Measurements from ENCODE around the gene NRN1.
"Not testable (repeated sequence)": the region's sequence is repeated elsewhere in the genome, so short reads cannot be mapped to it uniquely, and the experiment has no call there.

The NRN1 gene

DNA sequence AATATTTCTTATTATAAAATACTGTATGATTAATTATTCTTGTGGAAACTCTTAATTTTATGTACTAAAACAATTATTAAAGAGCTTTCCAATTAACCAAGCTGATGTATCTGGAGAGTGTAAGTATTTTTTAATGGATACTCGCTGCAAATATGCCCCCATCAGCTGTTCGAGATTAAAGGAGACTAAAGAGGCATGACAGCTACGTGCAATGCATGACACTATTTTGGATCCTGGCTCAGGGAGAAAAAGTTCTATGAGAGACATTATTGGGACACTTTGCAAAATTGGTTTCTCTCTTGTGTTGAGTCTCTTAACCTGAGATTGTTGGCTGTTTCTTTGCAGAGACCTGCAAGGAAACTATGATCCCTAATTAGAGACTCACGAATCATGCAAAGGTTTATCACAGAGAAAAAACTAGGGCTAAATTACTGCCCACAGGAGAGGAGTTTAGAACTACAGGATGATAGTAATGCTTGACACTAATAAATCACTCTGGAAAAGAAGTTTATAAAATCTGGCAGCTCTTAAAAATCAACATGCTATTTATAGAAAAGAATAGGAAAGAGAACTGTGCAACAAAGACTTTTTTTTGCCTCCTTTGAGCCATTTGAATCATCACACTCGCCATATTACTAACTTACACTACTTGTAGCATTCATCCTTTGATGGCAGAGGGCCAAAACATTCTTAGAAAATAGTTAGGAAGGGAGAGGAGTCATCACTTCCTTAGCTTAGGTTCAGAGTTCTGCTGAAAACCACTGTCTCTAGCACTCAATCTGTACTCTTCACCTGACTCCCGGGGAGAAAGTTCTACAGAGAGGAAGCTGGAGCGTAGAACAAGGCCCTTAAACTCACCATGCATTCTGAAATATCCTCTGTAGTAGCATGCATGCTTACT is 25.3 kb downstream of the NRN1 start:
- peak; percentile 81 for DNase-seq

DNA sequence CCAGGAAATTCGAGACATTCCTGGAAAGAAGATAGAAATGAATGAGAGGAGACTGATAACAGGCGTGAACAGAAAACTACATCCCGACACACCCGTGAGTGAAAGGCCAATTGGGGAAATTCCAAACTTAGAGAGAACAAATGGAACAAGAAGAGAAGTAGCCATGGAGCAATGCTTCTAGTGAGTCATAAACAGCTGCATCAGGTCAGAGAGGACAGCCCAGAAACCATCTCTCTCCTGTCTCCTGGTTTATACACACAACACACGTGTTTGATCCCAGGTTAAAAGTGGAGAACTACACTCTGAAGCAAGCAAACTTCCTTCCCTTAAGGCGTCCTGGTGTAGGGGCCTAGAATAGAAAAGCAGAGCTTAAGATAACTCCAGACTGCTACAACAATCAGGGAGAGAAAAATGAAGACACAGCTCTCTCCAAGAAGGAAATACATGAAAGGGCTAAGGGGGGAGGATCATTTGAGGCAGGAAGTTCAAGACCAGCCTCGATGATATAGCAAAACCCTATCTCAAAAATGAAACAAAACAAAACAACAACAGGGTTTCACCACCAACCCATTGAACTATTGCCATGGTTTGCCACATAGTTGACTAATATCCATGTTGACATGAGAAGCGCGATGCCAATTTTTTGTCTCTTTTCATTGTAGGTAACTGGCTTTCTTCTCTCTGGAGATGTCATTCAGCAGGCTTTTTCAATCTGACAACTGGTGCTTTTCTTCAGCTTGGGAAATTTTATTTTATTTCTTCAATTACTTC is 26.9 kb downstream of the NRN1 start:
- peak; percentile 88 for DNase-seq

DNA sequence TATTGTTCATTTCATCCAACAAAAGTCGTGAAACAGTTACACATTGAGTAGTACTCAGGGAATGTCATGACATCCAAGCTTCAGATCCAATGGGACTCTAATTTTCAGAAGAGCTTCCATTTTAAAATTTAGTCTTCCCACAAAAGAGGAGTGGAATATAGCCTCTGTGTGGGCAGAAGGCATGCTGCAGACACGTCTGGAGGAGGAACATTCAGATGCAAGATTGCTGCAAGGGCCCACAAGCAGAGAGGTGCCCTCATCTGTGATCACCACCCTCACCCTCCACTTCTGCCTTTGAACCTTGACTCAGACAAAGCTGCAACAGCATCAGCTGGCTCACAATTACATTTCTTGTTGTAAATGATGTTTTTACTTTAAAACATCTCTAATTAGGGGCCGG is 29.9 kb downstream of the NRN1 start:
- peak; percentile 22 for DNase-seq

DNA sequence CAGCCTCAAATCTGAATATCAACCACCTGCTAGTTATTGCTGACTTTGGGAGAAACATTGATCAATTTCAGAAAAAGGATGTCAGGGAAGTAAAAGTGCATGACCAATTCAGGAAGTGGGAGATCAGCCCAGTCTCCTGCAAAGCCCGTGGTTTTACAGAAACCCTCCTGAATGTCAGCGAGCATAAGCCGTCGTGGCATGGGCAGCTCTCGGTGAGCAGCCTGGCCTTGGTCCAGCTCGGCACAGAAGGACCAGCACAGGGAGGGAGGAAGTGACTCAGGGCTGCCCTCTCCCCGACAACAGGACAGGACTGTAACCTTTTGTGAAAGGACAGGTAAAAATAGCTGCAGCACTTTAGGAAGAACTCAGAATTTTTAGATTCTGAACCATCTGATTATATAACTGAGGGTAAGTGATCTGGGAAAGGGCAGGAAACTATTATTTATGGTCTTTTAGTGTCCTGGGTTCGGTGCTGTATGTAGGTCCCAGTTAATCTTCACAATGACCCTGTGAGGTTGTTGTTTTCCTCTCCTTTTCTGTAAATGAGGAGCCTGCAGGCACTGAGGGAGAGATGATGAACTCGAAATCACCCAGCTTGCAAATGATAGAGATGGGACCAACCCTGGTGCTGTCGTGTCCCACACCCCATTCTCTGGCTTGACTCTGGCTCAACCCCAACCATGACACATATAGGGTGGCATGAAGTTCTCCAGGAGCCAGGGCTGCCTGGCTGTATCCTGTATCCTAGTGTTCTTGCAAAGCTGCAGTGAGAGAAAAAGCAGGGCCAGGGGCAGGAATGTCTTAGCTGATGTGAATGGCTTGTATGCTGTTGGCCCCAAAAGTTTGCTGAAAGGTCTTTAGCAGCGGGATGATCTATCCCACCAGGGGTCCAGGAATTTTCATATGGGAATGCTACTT is 37.6 kb downstream of the NRN1 start:
- DNase-seq: no peak

DNA sequence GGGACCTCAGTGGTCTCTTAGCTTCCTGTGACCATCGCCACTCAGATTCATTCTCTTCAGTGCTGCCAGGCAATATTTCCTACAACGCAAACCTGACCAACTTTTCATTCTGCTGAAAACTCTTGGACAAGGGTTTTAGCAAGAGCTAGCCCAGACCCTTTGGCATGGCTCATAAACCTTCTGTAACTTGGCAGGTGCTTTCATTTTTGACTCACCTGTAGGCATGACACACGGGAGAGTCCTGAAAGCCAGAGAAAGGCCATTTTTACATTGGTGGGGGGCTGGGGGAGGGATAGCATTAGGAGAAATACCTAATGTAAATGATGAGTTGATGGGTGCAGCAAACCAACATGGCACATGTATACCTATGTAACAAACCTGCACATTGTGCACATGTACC is 38.7 kb downstream of the NRN1 start:
- DNase-seq: not testable (repeated sequence)

DNA sequence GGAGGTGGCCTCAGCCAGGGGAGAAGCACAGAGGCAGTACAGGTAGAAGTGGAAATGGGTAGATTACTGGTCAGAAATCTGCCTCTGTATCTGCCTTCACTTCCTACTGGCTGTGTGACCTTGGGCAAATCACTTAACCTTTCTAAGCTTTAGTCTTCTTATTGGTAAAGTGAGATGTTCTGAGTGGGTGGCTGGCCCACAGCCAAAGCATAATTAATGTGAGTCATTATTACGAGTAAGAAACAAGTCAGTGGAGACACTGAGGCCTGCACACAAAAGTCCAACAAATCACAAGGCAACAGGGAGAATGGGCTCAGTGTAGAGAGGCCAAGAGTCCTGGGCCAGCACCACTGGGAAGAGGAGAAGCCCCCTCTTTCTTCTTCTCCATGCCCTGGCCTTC is 39.1 kb downstream of the NRN1 start:
- DNase-seq: no peak

DNA sequence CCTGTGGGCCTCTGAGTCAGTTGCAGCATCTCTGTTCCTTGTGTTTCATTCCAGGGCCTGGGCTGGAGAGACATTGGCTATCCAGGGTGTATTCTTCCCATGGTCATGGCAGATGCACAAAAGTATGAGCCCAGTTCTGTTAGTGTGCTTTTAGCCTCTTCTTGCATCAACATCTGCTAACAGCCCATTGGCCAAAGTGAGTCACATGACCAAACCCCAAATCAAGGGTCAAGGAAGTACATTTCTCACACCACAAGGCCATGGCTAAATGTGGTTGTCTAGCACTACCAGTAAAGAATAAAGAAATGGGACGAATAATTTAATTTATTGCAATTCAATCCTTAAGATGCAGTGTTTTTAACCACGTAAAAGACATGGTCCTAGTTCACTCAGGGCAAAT is 43.9 kb downstream of the NRN1 start:
- no peak for DNase-seq

DNA sequence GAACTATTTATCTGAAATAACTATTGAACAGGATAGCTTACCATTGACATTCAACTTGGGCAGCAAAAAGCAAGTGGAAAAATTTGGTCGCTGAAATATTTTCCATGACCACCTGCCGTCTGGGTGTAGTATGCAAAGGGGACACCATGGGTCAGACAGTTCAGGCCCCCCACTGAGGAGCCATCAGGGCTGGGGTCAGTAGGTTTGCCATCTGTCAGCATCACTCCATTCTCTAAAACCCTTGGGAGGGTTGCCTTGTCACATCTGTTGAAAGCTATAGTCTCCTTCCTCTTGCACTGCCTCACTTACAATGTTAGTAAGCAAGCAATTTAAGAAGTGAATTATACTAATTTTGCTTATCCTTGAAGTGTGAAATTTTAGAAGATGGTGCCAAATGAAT is 44.9 kb downstream of the NRN1 start:
- DNase-seq: no peak

DNA sequence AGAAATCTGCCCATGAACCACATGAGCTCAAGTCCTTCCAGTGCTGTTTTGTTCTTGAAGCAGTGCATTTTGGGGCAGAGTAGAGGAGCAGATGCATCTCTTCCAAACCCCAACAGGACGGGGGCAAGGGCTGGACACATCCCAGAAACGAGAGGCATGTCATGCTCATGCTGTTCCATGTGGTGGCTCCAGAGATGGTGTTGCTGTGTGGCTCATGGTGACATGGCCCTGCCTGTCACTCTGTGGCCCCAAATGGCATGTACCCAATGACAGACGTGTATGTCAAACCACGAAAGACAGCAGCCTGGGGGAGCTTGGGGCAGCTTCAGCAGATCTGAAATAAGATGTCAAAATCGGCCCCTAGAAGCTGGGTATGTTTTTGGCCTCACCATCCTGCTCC is 46.3 kb downstream of the NRN1 start:
- no peak for DNase-seq

DNA sequence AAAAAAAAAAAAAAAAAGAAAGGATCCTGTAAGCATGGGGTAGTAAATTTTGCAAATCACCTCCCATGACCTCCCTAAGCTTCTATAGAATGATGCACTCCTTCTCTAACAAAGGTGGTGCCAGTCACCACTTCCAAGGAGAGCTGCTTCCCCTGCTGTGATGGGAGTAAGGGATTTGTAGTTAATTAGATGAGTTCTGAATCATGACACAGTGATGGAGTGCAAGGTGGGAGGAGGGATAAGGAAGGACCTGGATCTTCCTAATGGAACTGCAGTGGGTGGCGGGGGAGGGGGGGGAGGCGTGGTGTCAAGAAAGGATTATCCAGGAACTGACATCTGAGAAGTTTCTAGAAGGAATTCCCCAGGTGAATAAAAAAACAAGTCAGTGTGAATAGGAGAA is 47.8 kb downstream of the NRN1 start:
- no peak for DNase-seq

DNA sequence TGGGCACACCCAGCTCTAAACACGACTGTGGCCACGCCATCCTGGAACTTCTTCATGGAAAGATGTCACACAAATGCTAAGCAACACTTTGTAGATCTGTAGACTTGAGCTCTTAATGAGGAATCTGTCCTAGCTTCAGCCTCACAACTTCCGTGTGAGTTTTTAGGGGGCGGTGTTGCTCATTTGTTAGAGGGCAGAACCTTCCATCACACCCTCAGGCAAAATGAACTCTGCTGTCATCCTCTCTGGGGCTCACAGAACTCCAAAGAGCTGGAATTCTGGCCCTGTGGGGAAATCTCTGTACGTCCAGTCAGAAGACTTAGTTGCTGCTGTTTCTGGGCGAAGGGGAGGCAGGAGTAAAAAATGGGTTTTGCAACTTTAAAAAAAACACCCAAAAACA is 49.8 kb downstream of the NRN1 start:
- DNase-seq: no peak

DNA sequence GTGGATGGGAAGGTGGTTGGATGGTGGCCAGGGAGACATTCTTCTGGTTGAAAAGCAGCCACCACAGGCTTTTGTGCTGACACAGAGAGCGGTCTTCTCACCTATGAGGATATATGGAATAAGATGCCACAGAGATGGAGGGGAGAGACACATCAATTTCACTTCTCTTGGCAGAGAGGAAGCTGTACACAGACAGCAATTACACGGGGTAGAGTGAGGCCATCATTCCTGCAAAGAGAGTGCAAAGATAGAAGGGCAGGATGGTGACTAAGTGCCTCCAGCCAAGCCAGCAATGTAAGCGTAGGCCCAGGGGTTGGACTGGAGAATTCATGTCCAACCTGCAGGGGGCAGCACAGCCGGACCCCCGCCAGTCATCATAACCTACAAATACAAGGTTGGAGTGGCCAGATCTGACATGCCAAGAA is 56.4 kb downstream of the NRN1 start:
- peak; percentile 39 for DNase-seq
